Measurements from ENCODE around the gene CHRDL1.
"Not testable (repeated sequence)": the region's sequence is repeated elsewhere in the genome, so short reads cannot be mapped to it uniquely, and the experiment has no call there.

Gene CHRDL1

DNA sequence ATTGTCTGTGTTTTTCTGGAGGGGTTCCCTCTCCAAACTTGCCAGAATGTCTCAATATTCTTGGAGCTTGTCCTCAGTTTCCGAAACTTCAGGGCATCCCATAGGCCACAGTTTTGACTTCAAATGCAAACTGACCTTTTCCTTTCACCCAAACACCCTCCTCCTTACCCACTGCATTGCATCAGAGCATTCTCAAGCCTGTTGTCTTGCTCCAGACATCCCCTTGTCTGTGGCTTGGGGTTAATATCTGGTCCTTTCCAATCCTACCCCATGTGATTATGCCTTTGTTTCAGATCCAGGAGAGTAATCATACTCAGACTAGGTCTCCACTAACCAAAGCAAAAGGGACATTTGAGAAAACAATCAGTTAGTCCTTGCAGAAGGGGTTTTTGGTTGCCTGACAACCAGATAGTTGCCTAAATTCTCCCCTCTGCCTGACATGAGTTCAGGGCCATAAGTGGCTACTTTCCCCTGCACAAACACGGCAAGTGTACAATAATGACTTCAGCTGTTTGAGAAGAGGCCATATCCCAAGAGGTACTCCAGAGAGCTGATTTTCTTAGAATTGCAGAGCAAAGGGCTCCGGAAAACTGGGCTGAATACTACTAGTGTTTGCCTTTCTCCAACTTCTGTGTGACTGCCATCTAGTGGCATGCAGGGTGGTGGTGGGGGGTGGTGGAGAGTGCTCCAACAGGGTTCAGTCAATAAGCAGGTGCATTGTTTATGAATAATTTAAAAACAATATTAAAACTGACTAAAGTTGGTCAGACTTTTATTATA, 130.2 kb downstream of the CHRDL1 start:
- no peak for DNase-seq (ENCODE audit: low read depth)

DNA sequence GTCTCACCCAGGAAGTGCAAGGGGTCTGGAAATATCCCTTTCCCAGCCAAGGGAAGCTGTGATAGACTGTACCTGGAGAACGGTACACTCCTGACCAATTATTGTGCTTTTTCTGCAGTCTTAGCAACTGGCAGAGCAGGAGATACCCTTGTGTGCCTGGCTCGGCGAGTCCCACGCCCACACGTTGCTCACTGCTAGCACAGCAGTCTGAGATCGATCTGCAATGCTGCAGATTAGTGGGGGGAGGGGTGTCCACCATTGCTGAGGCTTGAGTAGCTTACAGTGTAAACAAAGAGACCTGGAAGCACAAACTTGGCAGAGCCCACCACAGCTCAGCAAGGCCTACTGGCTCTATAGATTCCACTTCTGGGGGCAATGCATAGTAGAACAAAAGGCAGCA, 138.5 kb downstream of the CHRDL1 start:
- no peak for DNase-seq (ENCODE audit: low read depth)

DNA sequence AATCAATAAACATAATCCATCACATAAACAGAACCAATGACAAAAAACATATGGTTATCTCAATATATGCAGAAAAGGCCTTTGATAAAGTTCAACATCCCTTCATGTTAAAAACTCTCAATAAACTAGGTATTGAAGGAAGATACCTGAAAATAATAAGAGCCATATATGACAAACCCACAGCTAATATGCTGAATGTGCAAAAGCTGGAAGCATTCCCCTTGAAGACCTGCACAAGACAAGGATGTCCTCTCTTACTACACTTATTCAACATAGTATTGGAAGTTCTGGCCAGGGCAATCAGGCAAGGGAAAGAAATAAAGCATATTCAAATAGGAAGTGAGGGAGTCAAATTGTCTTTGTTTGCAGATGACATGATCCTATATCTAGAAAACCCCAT, 141.3 kb downstream of the CHRDL1 start:
- DNase-seq (ENCODE audit: low read depth): not testable (repeated sequence)

DNA sequence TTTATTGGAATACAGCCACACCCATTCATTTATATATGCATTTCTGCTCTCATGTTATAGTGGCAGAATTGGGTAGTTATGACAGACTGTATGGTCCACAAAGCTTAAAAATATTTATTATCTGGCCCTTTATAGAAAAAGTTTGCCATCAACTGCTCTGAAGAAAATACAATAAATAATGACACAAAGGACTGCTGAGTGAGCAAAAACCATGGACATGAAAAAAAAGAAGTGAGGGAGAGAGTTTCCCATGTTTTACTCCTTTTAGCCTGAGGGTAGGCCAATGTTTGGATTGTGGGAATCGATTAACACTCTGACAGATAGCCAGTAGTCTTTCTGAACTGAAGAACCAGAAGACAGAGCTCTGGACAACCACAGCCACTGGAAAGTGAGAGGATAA, 149.2 kb downstream of the CHRDL1 start:
- DNase-seq (ENCODE audit: low read depth): no peak

Data from T-helper 22 cell (primary cell).